ENCODE measurements around the gene AKAP6.

The AKAP6 gene

GRCh38 chr14:32559048-32559447 lies 229.9 kb downstream of the AKAP6 start:
- no peak overlapping the region for H3K4me3 ChIP-seq (ENCODE audit: low read depth, low read length)
- no peak for DNase-seq (ENCODE audit: low read depth)
- no peak for TF ChIP-seq CTCF (IDR thresholded peaks at IDR 0.05; ENCODE audit: control insufficient read depth, extremely low read depth, insufficient read depth)

- TF ChIP-seq CTCF (IDR thresholded peaks at IDR 0.05; ENCODE audit: control insufficient read depth, extremely low read depth, insufficient read depth), result no peak
- no peak overlapping the region for H3K4me3 ChIP-seq (ENCODE audit: low read depth, low read length)
- DNase-seq (ENCODE audit: low read depth), result no peak
Measured at GRCh38 chr14:32559590-32559989, 230.5 kb downstream of the AKAP6 start.

- no peak overlapping the region for H3K4me3 ChIP-seq (ENCODE audit: low read depth, low read length)
- TF ChIP-seq CTCF (IDR thresholded peaks at IDR 0.05; ENCODE audit: control insufficient read depth, extremely low read depth, insufficient read depth), result peak; percentile 95
- peak; percentile 65 for DNase-seq (ENCODE audit: low read depth)
Measured at GRCh38 chr14:32560209-32560857, 231.2 kb downstream of the AKAP6 start.

- DNase-seq (ENCODE audit: low read depth), result no peak
- no peak overlapping the region for H3K4me3 ChIP-seq (ENCODE audit: low read depth, low read length)
- TF ChIP-seq CTCF (IDR thresholded peaks at IDR 0.05; ENCODE audit: control insufficient read depth, extremely low read depth, insufficient read depth), result no peak
Measured at GRCh38 chr14:32561520-32561919, 232.4 kb downstream of the AKAP6 start.

GRCh38 chr14:32564596-32564995 lies 235.5 kb downstream of the AKAP6 start:
- no peak overlapping the region for H3K4me3 ChIP-seq (ENCODE audit: low read depth, low read length)
- DNase-seq (ENCODE audit: low read depth), result peak; percentile 22
- TF ChIP-seq CTCF (IDR thresholded peaks at IDR 0.05; ENCODE audit: control insufficient read depth, extremely low read depth, insufficient read depth), result no peak

- no peak for TF ChIP-seq CTCF (IDR thresholded peaks at IDR 0.05; ENCODE audit: control insufficient read depth, extremely low read depth, insufficient read depth)
- no peak overlapping the region for H3K4me3 ChIP-seq (ENCODE audit: low read depth, low read length)
- DNase-seq (ENCODE audit: low read depth), result no peak
Measured at GRCh38 chr14:32565256-32565655, 236.2 kb downstream of the AKAP6 start.
